ENCODE results near the gene TCEAL6. TPM values are rescaled to one million over a fixed set of nuclear protein-coding genes. Genes with fewer than 3 reads are reported as not detected.
"Not testable (repeated sequence)": the region's sequence is repeated elsewhere in the genome, so short reads cannot be mapped to it uniquely, and the experiment has no call there.

Gene TCEAL6
- polyA plus RNA-seq, 1 experiment, result not detected

GRCh38 chrX:102138064-102138463, 4.2 kb downstream of the TCEAL6 start:
- Histone ChIP-seq H3K9me3 (ENCODE audit: control insufficient read depth, insufficient read depth, low read length) (no peaks in the 10 kb centered on the region), H3K27me3 (ENCODE audit: control insufficient read depth, insufficient read depth, low read length) (no peaks in the 10 kb centered on the region), H3K4me3 (ENCODE audit: low read depth, low read length) (no peak overlapping the region), H3K27ac (ENCODE audit: low read depth, low read length) (no peak overlapping the region)
- DNase-seq (ENCODE audit: low read depth, low spot score), result no peak
- no peak for TF ChIP-seq CTCF (IDR thresholded peaks at IDR 0.05; ENCODE audit: low read depth, low read length)
- POLR2A ChIA-PET, result no interaction called here
- CTCF ChIA-PET, result no interaction called here

DNA sequence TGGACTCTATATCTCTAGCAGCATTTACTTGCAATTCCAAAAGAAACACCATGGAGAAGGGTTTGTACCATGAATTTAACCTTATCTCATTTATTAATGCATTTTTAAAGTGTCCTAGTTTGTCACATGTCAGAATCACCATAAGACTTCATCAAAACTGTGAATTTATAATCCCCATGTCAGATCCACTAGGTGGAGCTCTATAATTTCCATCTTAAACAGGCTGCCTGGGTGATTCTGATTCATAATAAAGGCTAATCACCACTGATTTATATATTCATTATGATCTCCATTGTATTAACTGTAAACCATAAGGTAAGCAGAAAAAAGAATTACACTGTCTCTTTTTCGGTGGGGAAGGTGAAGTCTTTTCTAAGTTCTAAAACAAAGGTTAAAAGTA, 12.8 kb downstream of the TCEAL6 start:
- no peak for DNase-seq (ENCODE audit: low read depth, low spot score)

DNA sequence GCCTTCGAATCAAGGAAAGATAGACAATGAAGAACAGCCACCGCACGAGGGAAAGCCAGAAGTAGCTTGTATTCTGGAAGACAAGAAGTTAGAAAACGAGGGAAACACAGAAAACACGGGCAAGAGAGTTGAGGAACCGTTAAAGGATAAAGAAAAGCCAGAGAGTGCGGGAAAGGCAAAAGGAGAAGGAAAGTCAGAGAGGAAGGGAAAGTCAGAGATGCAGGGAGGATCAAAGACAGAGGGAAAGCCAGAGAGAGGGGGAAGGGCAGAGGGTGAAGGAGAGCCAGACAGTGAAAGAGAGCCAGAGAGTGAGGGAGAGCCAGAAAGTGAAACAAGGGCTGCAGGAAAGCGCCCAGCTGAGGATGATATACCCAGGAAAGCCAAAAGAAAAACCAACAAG, 15.4 kb downstream of the TCEAL6 start:
- DNase-seq (ENCODE audit: low read depth, low spot score), result no peak
- Histone ChIP-seq H3K4me3 (ENCODE audit: low read depth, low read length) (no peak overlapping the region), H3K9me3 (ENCODE audit: control insufficient read depth, insufficient read depth, low read length) (no peaks in the 10 kb centered on the region), H3K27me3 (ENCODE audit: control insufficient read depth, insufficient read depth, low read length) (no peaks in the 10 kb centered on the region), H3K27ac (ENCODE audit: low read depth, low read length) (no peak overlapping the region)
- TF ChIP-seq CTCF (IDR thresholded peaks at IDR 0.05; ENCODE audit: low read depth, low read length), result no peak
- ChIA-PET CTCF (no interaction called here), POLR2A (no interaction called here)

More for the DNA sequence above, 12.8 kb downstream of the TCEAL6 start:
- Histone ChIP-seq H3K9me3 (ENCODE audit: control insufficient read depth, insufficient read depth, low read length) (no peaks in the 10 kb centered on the region), H3K27me3 (ENCODE audit: control insufficient read depth, insufficient read depth, low read length) (no peaks in the 10 kb centered on the region), H3K27ac (ENCODE audit: low read depth, low read length) (no peak overlapping the region), H3K4me3 (ENCODE audit: low read depth, low read length) (no peak overlapping the region)
- ChIA-PET POLR2A (no interaction called here), CTCF (no interaction called here)
- peak; percentile 31; the same call in 1 of the 2 replicates for TF ChIP-seq CTCF (IDR thresholded peaks at IDR 0.05; ENCODE audit: low read depth, low read length)

DNA sequence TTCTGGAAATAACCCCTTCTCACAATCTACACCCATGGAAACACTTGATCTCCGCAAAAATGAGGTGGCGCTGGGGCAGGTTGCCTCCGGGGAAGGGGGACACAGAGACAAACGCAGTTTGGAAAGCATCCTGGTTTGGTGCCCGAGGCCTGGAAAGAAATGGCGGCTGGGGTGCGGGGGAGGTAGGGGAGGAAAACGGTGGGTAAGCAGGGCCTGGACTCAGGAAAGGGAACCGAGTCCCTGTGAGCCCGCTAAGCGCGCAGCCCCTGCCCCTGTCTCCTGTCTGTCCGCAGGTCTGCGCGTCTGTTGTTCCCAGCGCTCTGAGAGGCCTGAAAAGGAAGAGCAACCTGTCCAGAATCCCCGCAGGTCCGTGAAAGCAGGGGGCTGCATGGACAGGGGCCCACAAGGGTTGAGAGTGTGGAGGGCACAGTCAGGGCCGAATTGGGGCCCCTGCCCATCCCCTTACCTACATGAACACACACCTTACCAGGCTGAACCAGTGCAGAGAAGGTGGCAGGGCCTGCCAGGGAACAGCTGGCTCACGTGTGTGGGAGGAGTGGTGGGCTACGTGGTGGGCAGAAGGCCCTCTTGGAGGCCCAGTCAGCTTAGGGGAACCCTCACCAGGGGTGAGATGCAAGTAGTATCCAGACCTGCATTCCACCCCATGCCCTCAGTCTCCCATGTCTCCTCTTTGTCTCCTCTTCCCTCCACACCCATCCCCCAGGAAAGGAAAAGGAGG, 16.0 kb downstream of the TCEAL6 start:
- CTCF ChIA-PET; H3K27me3 ChIP-seq (ENCODE audit: control insufficient read depth, insufficient read depth, low read length); DNase-seq (ENCODE audit: low read depth, low spot score); H3K9me3 ChIP-seq (ENCODE audit: control insufficient read depth, insufficient read depth, low read length); POLR2A ChIA-PET; H3K27ac ChIP-seq (ENCODE audit: low read depth, low read length); H3K4me3 ChIP-seq (ENCODE audit: low read depth, low read length): not testable (repeated sequence)

DNA sequence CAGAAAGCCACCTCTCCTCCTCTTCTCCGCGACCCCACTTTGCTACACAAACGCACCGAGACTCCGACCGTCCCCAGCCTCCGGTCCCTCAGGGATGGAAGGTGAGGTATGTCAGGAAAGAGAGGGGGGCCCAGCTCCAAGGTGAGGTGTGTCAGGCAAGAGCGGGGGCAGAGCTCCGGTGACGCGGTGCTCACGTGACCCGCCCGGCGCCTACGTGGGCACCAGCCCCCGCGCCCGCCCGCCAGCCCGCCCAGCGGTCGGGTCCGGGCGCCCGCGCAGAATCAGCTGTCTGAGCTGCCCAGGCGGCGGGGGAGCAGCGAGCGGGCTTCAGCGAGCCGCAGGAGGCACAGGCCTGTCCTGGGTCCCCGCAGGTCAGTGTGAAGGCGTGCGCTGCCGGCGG, 16.8 kb downstream of the TCEAL6 start, which contains the start of gene TCEAL2:
TSS of gene TCEAL2 (plus strand) at position 244 of the 400 bp plus-strand sequence. CDS start 1,152 bp downstream, outside the sequence.
- H3K27me3 ChIP-seq (ENCODE audit: control insufficient read depth, insufficient read depth, low read length); POLR2A ChIA-PET; H3K27ac ChIP-seq (ENCODE audit: low read depth, low read length); H3K9me3 ChIP-seq (ENCODE audit: control insufficient read depth, insufficient read depth, low read length); H3K4me3 ChIP-seq (ENCODE audit: low read depth, low read length); CTCF ChIA-PET; DNase-seq (ENCODE audit: low read depth, low spot score): not testable (repeated sequence)

- H3K9me3 ChIP-seq (ENCODE audit: control insufficient read depth, insufficient read depth, low read length); H3K27ac ChIP-seq (ENCODE audit: low read depth, low read length); H3K27me3 ChIP-seq (ENCODE audit: control insufficient read depth, insufficient read depth, low read length); H3K4me3 ChIP-seq (ENCODE audit: low read depth, low read length); DNase-seq (ENCODE audit: low read depth, low spot score); POLR2A ChIA-PET; CTCF ChIA-PET: not testable (repeated sequence)
Measured at GRCh38 chrX:102125014-102125413, 17.3 kb downstream of the TCEAL6 start.
